GM19467 (cell line): ENCODE results near the gene PLCG2.
"Not testable (repeated sequence)": the region's sequence is repeated elsewhere in the genome, so short reads cannot be mapped to it uniquely, and the experiment has no call there.

ENCODE experiments used
- ATAC-seq: cut with Tn5 transposase; IDR thresholded peaks from one replicate; pipeline ENCODE4 v1.9.1; 2021; ENCODE audit warnings: mild to moderate bottlenecking, moderate library complexity; ENCODE audit not compliant: unreplicated experiment

PLCG2 gene

GRCh38 chr16:81752876-81753227, 26.2 kb upstream of the PLCG2 start:
- no peak for ATAC-seq

GRCh38 chr16:81754858-81755257, 24.2 kb upstream of the PLCG2 start:
- ATAC-seq: no peak

GRCh38 chr16:81755915-81756614, 23.0 kb upstream of the PLCG2 start:
- ATAC-seq: no peak

DNA sequence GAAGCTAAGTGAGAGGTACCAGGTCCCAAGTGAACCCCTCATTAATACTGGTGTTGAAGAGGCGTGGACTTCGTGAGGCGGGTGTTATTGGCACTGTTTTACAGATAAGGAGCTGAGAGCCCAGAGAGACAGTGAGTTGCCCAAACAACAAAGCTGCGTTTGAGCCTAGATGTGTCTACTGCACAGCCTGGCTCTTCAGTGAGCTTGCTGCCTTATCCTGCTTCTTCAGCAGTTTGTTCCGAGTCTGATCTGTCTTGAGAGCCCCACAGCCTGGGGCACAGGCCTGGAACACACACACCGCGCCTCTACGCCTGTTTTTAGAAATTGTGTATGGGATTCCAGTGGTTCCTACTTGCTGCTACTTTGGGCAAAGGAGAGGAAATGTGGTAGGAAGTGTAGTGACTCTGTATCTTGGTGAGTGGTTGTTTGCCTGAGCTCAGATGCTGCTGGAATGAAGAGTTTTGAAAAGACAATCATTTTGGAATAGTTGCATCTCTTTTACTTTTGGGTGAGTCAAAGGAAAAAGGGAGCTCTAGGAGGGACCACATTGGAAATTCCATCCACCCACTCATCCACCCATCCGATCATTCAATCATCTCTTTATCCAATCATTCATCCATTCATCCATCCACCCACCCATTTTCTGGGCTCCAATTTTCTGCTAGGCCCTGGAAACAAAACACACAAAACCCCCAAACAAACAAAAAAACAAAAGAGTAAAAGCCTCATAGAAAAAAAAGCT, 22.3 kb upstream of the PLCG2 start:
- no peak for ATAC-seq

DNA sequence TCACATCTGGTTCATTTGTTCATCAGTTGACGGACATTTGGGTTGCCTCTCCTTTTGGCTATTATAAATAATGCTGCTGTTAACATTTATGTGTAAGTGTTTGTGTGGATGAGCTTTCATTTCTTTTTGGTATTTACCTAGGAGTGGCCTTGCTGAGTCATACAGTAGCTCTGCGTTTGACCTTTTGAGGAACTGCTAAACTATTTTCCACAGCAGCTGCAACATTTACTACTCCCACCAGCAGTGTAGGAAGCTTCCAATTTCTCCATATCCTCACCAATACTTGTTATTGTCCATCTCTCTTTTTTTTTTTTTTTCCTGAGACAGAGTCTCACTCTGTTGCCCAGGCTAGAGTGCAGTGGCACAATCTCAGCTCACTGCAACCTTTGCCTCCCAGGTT, 20.7 kb upstream of the PLCG2 start:
- no peak for ATAC-seq

GRCh38 chr16:81762322-81762721, 16.8 kb upstream of the PLCG2 start:
- ATAC-seq: not testable (repeated sequence)

GRCh38 chr16:81765111-81765919, 13.8 kb upstream of the PLCG2 start:
- ATAC-seq: no peak

- ATAC-seq: no peak
Observed at GRCh38 chr16:81765969-81766368, 13.1 kb upstream of the PLCG2 start.

- no peak for ATAC-seq
Observed at GRCh38 chr16:81767987-81768592, 11.0 kb upstream of the PLCG2 start.

DNA sequence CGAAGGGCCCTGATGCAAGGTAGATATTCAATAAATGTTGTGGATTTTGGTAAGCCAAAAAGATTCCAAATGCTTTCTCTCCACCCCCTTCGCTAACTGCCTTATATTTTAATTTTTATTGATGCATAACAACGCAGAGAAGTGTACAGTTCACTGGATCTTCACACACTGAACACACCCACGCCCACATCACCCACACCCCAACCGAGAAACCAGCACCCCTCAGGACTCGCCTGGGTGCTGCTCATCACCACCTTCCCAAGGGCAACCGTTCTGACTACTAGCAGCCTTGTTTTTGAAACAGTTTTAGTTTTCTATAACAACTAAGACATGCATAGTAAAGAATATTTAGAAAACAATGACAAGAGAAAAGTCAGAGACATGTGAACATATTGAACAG, 9.1 kb upstream of the PLCG2 start:
- no peak for ATAC-seq

- no peak for ATAC-seq
Observed at GRCh38 chr16:81774348-81774747, 4.7 kb upstream of the PLCG2 start.

GRCh38 chr16:81775570-81775969, 3.5 kb upstream of the PLCG2 start:
- no peak for ATAC-seq

GRCh38 chr16:81778231-81778630, 860 bp upstream of the PLCG2 start:
- no peak for ATAC-seq

DNA sequence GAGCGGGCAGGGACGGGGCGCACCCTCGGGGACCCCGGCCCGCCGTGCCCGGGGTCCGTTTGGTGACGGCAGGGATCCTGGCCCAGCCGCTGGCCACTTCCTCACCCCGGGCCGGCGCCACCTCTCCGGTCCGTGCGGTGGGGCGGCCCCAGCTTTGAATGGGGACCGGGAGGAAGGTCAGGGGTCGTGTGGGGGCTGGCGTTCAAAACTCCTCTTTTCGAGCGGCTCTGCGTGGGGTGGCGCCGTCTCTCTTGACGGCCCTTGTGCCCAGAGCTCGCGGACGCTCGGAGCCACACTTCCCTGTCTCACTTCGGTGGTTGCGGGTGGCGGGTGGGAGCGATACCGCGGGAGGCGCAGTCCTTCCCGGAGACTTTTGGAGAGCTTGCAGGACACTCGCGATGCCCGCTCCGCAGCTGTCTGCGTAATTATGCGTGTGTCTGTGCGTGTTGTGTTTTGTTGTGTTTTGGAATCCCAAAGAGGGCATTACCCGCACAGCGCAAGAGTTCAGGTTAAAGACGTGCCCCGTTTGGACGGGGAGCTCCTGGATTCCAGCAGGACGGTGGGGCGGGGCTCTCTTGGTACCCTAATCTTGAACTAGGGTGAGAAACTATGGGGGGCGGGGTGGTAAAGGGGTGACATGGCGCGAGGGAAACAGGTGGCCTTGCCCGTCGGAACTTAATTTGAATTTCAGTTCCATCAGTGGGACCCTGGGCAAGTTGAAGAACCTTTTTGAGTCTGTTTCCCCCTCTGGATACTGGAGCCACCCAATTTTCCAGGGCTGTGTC, 637 bp downstream of the PLCG2 start:
- ATAC-seq: peak; percentile 17

DNA sequence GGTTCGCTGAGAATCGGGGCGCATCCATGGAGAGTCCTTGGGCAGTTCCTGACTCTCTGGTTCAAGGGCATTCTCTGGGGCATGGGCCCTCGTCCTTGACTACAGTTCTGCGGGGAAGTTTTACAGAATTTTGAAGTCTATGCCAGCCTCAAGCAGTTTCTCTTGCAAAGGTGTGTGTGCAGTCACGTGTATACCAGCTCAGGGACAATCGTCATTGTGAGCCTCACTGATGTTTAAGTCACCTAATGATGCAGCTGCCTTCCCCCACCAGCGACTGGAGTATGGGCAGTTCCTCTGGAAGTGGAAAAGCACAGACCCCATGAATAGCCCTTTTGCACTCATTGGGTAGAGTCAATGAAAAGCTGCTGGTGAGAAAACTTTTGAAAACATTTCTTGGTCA, 1.3 kb downstream of the PLCG2 start:
- no peak for ATAC-seq

DNA sequence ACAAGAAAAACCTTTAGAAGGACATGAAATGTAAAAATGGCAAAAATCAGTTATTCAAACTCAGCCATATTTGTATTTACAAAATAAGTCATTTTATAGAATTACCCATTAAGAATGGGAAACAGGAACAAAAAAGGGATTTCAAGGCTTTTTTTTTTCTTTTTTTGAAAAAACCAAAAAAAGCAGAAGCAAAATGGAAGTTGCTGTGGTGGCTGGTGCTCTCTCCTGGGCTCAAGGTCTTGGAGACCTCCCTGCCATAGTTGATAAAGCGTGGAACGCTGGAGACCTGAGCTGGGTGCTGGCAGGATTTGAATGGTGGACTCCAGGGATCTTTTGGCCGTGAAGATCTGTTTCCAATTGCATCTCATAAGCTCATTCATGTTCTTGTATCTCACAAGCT, 3.1 kb downstream of the PLCG2 start:
- no peak for ATAC-seq

DNA sequence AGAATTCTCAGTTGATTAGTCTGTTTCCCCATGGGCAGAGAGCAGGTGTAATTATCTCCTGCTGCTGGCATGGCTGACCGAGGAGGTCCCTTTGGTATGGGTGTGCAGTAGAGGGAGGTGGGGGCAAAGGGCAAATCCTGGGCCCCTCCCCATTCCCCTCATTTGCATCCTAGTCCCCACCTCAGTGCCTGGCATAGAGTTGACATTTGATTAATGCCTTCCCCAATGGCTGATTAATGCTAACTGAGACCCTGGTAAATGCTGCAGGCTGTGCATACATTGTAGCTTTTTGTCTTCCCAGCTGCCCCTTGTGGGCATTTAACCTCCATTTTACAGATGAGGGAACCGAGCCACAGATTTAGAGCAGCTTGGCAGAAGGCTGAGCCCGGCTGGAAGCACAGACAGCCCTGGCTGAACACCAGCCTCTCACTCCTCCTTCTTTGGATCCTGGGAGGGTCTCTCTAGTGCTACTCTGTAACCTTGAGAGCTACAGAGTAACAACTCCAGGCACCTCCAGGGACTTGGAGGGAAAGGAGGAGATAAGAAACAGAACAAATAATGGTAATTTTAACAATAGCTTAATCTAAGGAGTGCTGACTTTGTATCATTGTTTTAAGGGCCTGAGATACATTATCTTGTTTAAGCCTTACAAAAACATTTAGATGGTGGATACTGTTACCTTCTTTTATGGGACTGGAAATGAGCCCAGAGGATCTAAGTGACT, 5.1 kb downstream of the PLCG2 start:
- ATAC-seq: no peak

- ATAC-seq: no peak
Observed at GRCh38 chr16:81785138-81785924, 6.2 kb downstream of the PLCG2 start.

DNA sequence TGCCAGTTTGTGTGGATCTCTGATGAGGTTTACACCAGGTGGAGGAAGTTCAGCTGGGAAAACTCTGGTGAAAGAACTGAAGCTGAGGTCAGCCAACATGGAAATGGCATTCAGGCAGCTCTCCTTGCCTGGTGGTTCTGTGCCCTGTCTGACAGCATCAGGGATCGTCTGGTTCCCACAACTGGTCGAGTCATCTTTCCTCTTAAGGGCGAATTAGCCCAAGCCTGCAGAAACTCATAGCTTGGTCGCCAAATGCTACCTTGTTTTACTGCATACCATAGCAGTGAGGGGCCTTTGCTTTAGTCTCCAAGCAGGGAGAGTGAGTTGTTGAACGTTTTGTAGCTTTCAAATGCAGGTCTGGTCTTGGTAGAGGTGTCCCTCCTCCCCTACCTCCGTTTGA, 7.2 kb downstream of the PLCG2 start:
- no peak for ATAC-seq
